CD4-positive, alpha-beta T cell treated with Interleukin-4 for 1 hour (primary cell): Measurements from ENCODE around the gene CRYBB1.
"Not testable (repeated sequence)": the region's sequence is repeated elsewhere in the genome, so short reads cannot be mapped to it uniquely, and the experiment has no call there.

Experiments used
- DNase-seq, 2 donors: peaks; one replicate each; pipeline ENCODE4 v3.0.0-alpha.2; 2020 to 2022

CRYBB1 gene

DNA sequence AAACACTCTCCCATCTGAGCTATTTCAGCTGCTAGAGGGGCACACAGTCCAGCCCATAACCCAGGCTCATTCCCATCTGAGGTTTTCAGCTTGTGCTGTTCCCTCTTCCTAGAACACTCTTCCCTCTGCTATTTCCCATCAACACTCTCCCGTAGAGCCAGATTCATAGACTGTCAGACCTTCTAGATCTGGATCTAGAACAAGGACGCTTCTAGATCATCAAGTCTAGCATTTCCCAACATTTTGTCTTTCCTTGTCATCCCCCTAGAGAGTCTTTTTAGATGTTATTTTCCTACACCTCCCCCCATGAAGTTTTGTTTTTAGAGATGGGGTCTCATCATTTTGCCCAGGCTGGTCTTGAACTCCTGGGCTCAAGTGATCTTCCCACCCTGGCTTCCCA is 17.3 kb upstream of the CRYBB1 start:
- no peak for DNase-seq

DNA sequence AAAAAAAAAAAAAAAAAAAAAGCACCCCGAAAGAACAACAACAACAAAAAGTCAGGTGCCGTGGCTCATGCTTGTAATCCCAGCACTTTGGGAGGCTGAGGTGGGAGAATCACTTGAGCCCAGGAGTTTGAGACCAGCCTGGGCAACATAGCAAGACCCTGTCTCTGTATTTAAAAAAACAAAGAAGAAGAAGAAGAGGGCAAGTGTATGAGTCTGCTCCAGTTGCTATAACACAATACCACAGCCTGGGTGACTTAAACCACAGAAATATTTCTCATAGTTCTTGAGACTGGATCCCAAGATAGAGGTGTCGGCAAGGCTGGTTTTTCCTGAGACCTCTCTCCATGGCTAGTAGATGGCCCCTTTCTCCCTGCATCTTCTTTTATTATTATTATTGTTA is 16.4 kb upstream of the CRYBB1 start:
- no peak for DNase-seq

DNA sequence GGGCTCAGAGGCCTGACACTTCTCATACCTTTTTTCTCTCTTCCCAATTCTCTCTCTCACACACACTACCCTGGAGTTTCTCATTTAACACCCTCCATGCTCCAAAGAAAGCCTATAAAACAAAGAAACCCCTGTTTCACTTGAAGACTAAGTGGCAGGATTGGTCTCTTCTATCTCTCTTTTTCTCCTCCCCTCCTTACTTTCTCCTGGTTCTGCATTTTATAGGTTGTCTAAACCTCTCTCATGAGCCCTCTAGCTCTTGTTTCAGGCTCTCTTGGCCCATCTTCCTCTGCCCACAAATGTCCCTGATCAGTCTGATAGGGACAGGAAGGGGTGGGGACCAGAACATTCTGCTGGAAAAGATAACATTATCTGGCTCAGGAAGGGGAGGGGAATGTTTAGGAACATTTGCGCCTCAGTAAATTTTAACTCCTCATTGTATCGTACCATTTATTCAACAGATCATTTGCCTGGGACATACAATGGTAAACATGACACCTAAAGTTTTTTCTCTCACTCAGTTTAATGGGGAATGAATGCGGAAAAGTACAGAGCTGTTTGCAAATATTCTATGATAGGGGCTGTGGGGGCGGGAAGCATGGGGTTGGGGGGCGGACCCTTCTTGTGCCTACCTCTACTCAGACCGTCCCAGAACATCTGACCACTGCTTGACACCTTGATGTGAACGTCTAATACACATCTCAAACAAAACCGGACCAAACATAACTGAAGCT is 14.8 kb upstream of the CRYBB1 start:
- no peak for DNase-seq

DNA sequence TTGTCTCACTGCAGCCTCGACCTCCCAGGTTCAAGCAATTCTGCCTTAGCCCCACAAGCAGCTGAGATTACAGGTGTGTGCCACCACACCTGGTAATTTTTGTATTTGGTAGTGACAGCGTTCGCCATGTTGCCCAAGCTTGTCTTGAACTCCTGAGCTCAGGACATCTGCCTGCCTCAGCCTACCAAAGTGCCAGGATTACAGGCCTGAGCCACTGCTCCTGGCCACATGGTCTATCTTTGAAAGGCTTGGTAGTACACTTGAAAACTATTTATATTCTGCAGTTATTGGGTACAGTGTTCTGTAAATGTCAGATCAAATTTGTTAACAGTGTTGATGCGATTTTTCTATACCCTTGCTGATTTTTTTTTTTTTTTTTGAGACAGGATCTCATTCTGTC is 13.5 kb upstream of the CRYBB1 start:
- DNase-seq, result no peak

DNA sequence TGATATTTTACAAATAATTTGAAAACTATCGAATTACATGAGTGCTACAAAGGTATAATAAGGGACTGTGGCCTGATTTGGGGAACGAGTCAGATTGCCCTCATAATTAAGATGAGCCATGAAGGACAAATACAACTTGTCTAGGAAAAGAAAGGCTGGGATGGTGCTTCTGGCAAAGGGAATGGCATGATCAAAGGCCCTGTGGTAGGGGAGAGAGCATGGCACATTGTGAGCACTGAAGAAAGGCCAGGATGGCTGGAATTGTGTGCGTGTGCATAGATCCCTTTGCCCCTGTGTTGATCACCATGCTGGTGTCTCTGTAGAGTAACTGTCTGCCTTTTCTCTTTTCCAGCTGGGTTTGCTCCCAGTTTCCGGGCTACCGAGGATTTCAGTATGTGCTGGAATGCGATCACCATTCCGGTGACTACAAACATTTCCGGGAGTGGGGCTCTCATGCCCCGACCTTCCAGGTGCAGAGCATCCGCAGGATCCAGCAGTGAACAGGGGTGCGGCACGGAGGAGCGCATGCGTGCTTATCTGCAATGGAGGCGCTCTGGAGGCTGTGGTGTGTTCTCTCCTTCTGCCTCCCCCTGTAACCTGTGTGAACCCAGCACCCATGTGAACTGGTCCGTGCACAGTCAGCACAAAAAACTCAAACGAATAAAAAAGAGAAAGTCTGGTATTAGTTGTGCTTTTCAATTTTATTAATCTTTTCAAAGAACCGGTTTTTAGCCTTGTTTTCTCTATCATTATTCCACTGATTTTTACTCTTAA is 12.3 kb upstream of the CRYBB1 start:
- no peak for DNase-seq

DNA sequence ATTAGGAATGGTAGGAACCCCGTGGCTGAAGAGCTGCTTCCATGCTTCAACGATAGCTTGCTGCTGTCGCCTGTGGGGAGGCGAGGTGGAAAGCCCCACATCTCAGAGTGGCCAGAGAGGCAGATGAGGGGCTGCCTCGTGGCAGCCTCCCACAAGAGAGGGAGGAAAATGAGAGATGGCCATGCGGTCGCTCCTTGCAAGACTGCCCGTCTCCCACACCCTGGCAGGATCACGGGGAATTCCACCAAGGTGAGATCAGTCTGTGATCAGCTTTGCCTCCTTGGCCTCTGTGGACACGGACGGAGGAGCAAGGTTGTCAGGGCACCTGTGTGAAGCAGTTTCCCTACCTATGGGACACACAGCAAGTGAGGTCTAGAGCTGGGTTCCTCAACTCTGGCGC is 7.0 kb upstream of the CRYBB1 start:
- no peak for DNase-seq

DNA sequence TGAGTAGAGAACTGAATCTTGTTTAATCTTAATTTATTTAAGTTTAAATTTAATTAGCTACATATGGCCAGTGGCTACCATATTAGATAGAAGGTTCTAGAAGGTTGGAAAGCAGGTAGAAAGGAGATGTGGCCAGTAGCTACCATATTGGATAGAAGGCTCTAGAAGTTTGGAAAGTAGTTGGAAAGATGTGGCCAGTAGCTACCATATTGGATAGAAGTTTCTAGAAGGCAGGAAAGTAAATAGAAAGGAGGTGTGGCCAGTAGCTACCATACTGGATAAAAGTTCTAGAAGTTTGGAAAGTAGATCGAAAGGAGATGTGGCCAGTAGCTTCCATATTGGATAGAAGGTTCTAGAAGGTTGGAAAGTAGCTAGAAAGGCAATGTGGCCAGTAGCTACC is 6.2 kb upstream of the CRYBB1 start:
- DNase-seq, result no peak

DNA sequence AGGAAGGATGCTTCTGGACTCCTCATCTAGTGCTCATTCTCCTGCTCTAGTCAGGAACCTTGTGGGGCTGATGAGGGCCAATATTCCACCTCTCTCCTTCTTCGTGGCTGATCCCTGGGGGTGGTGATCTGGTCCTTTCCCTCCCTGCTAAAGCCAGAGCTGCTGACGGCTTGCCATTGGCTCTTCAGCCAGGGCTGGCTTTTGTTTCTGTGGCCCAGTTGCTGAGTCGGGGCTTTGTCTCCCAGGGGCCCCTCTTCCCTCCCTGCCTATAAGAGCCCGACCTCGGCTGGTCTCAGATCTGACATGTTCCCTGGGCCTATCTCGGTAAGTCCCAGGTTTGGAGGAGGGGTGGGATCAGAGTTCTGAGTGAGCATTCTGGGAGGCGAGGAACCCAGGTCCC is 3.8 kb upstream of the CRYBB1 start, which contains the start of gene CRYBA4:
Gene CRYBA4, plus strand, starts transcription at position 301 of the 400 bp plus-strand sequence. CDS start 634 bp downstream, outside the sequence.
- DNase-seq, result no peak

DNA sequence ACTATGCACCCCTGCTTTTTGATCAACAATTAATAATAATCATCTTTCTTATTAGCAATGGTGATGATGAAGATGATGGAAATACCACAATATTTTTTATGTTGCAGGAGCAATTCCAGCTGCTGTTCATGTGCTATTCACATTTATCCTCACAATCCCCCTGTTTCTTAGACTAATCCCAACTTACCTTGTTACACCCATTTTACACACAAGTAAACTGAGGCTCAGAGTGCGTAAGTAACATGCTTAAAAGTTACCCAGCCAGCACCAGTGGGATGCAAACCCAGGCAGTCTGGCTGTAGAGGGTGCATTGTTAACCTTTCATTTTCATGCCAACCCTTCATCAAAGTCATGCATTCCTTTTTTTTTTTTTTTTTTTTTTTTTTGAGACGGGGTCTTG is 2.4 kb upstream of the CRYBB1 start:
- DNase-seq, result no peak

DNA sequence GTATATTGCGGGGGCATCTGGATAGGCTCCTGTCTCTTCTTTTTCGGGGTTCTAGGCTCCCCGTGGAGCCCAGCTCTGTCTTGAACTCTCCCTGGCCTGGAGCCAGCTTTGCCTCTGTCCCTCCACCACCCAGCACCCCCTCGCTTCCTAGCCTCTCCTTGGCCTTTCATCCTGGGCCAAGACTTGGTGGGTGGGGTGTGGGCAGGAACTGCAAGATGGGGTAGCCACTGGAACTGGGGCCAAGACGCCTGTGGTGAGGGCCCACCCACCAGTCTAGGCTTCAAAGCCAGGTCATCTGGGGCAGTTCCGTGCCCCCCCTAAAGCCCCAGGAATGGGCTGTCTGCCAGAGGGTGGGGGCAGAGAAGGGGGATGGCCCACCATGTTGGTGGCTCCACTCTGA is 1.7 kb upstream of the CRYBB1 start:
- DNase-seq, result no peak

DNA sequence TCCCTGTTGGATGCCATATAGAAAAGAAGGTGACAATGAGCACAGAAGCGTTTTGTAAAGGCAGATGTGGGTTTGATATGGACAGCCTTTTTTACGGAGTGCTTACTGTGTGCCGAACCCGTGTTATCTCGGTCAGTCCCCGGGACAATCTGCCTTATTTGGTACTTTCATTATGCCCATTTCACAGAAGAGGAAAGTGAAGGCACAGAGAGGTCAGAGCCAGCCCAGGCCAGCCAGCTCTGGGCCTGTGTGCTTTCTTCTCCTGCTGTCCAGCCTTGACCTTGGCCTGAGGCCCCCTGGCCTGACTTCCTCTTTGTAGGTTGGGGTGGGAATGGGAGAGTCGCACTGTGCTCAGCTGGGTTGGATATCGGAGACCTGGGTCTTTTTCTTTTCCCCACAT is 628 bp upstream of the CRYBB1 start:
- DNase-seq, result no peak

DNA sequence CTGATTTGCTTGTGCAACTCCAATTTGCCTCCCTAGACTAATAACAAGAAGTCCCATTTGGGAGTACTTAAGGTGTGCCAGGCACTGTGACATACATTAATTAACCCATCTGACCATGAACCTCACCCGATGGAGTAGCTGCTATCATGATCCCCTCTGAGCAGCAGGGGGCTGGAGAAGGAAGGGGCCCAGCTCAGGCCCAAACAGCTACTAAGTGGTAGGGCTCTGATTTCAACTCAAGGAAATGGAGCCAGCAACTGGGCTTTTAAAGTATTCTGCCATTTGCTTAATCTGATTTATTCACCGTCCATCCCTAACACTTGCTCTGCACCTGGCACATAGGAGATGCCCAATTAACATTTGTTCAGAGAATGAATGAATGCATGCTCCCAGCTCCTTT is 1.2 kb downstream of the CRYBB1 start:
- DNase-seq, result no peak

DNA sequence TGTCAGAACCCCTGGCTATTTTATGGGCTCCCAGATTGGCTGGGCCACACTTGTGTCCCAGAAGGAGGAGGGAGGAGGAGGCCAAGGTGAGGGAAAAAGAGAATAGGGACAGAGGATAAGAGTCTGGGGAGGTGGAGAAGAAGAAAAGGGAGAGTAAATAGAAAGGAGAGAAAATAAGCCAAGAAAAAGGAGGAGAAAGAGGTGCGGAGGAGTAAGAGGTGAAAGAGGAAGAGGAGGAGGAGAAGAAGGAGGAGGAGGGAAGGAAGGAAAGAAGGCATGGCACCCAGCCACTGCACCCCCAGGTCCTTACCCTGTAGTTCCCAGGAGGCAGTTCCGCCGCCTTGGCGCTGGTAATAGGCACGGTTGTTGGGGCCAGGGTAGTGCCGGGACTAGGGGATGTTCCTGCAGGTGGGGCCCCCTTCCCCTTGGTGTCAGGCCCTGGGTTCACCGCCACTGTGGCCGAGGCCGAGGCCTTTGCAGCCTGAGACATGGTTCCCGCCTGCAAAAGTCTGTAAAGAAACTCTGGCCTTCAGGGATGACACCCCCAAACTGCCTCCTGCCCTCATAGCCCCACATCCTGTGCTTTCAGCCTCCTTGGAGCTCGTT is 1.9 kb downstream of the CRYBB1 start:
- no peak for DNase-seq

DNA sequence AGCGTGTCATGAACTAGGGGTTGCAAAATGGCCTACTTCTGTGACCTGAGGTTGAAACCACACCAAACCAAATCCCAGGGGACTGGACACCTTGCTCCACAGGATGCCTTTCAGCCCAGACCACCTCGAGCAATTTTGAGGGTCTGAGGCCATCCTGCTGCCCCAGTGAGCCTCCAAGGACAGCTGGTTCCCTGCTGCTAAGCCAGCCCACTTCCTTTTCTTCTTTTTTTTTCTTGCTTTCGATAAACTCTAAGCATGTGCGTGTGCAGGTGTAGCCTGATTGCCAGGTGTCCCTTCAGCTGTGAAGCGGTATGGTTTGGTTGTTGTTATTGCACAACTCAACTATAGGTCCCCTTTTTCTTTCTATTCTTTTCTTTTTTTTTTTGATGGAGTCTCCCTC is 2.7 kb downstream of the CRYBB1 start:
- DNase-seq, result peak in 1 of 2 donors; percentile 13

DNA sequence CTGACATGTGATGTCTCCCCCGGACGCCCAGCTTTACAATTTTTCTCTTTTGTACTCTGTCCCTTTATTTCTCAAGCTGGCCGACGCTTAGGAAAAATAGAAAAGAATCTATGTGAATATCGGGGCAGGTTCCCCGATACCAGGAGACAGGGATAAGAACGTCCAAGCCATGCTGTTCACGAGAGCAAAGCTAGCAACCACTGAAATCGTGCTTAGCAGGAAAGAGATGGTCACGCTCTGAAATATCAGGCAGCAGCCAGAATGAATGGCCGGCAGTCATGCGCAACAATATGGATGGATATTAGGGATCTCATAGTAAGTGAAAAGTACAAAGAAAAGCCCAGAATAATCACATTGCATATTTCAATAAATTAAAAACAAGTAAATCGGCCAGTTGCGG is 3.5 kb downstream of the CRYBB1 start:
- no peak for DNase-seq

DNA sequence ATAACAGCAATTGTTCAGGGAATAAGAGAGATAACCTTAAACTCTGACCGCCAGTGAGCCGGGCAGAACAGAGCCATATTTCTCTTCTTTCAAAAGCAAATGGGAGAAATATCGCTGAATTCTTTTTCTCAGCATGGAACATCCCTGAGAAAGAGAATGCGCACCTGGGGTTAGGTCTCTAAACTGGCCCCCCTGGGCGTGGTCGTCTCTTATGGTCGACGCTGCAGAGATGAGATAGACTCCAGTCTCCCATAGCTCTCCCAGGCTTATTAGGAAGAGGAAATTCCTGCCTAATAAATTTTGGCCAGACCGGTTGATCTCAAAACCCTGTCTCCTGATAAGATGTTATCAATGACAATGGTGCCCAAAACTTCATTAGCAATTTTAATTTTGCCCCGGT is 4.1 kb downstream of the CRYBB1 start:
- not testable (repeated sequence) for DNase-seq

DNA sequence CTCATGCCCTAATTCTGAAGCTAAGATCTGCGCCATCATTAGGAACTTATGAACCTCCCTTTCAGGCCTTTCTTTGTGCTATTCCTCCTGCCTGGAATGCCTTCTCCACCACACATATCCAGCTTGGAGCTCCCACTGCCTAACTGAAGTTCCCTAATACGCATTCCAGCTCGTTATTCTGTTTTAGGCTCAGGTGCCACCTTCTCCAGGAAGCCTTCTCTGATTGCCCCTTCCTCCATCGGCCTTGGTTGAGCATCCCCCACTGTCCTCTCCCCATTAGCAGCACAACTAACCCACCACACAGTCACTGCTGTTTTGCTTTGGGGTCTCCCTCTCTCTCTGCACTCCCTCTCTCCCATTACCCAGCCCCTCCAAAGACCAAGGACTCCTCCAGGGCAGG is 5.2 kb downstream of the CRYBB1 start:
- DNase-seq, result no peak

DNA sequence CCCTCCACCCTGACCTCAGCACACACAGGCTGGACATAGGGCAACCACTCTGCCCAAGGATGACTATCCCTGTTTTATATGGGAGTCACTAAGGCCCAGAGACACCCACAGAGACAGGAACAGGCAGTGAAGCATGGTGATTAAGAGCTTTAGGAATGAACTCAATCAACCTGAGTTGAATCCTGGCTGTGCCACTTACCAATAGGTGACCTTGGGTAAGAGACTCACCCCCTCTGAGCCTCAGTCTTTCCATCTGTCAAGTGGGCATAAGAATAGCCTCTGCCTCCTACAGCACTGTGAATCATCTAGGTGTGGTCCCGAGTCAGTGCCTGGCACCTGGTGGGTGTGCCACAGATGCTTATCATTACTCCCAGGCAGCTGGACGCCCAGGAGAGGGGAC is 6.8 kb downstream of the CRYBB1 start:
- no peak for DNase-seq

DNA sequence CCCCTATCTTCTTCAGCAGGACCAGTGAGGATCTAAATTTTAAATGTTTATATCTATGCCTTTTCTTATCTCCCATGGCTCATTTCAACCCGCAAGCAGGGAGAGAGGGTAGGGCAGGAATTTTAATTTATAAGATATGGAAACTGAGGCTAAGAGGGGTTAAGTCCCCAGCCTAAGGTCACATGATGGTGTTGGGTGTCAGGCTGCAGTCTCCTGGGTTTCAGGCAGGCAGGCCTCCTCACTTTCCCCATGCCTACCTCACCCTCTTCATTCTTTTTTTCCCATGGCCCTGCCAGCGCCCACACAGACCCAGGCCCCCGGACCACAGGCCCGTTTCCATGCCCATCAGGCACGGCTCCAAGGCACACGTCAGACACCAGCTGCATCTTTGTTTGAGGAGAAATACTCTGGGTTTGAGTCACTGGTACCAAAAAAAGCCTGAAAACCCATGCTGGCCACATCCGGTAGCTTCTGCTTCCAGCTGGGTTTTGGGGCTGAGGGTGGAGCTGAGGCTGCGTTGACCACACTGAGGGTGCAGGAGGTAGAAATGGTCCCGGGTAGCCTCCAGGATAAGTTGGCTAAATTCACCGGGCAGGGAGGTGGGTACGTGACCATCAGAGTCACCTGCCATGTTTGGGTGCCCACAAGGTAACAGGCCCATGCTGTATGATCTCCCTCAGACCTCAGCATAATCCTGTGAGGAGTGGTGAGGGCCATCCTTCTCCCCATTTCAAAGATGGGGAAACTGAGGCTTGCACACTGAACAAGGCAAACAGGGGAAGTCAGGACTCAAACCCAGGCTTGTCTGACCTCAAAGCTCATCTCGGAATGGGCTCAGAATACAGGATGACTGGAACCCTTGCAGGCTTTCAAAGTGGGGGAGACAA is 7.5 kb downstream of the CRYBB1 start:
- DNase-seq, result peak; percentile 17 to 44

DNA sequence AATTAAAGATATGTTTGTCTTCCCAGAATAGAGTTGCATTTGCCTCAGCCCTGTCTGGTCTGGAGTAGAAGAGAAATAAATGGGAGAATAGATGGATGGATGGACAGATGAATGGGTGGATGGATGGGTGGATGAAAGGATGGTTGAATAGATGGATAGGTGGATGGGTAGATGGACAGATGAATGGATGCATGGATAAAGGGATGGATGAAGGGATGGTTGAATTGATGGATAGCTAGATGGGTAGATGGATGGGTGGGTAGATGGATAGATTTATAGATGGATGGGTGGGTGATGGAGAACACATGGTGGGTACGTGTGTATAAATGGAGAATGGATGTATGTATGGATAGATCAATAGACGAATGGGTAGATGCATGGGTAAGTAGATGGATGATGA is 8.5 kb downstream of the CRYBB1 start:
- no peak for DNase-seq

DNA sequence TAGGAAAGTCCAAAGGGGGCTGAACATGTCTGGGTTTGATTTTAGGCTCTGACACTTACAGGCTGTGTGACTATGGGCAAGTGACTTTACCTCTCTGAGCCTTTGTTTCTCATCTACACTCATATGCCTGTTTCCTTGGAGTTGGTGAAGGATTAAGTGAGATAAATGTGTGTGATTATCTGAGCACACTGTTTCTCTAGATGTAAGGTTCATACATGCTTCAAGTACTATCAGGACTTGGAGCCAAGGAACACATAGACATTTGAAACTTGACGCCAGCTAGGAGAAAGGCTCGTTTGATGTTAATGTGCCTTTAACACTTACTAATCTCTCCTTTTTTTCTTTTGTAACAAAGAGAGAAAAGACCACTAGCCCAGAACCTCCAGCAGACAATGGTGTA is 9.7 kb downstream of the CRYBB1 start:
- no peak for DNase-seq

DNA sequence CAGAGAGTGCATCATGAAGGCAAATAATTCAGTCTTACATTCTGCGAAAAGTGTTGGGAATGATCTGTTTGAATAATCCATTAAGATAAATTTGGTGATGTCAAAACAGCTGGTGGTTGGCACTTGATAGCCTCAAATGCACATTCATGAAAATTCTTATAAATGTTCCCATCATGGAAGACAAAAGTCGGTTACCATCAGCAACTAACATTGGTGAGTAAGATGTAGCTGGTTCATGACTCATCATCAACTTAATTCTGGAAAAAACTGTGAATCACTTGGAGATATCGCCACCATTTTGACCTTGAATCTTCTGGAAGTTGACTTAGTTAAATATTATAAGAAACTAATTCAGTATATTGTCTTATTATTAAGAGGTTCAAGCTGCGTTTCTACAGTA is 11.2 kb downstream of the CRYBB1 start:
- no peak for DNase-seq

DNA sequence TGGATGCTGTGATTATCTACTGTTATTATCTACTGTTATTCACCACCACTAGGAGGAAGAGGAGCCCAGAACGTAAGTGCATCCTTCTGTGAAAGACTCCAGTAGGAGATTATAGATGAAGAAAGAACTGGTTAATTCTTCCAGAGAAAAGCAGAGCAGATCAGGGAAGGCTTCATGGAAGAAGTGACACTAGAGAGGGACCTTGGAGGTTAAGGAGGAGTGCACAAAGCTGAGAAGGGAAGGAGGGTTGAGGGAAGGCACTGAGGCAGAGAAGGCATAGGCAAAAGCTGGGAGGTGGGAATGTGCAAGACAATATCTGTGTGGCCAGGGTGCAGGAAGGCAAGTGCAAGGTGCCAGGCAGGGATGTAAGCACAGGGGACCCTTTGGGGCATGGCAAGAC is 13.5 kb downstream of the CRYBB1 start:
- no peak for DNase-seq
